ENCODE results near the gene ZBTB12. TPM values are rescaled to one million over a fixed set of nuclear protein-coding genes. Genes with fewer than 3 reads are reported as not detected.

The ZBTB12 gene
- total RNA-seq, 2 experiments from 2014 or later, result 0.28 to 0.33 TPM

DNA sequence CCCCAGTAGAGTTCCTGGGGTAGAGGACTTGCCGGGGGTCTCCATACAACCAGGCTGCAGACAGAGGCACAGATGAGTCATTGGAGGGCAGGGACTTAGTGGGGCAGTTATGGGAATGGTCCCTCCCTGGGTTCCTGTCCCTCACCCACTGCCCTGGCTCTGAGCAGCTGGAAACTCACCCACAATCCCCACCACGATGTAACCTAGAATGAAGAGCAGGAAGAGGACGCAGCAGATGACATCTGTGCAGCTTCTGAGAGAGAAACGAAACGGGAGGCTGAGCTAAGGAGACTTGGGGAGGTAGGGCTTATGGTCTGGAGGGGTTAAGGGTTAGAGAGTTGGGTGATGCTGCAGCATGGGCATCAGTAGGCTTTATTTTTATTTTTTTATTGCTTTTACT lies 26.0 kb downstream of the ZBTB12 start:
- H3K9me3 ChIP-seq (ENCODE audit: control insufficient read depth in 1 of 2, insufficient read depth in 1 of 2, low read length in 2 of 2), result no peaks in the 10 kb centered on the region
- intact Hi-C loops (cut with DNase I, micrococcal nuclease), result no loop called here
- no peaks in the 10 kb centered on the region for H3K27me3 Mint-ChIP-seq
- DNase-seq (no peak), ATAC-seq (ENCODE audit: poor library complexity) (no peak)
- no peak overlapping the region for H3K4me3 ChIP-seq (ENCODE audit: low read length)
- H3K36me3 ChIP-seq (ENCODE audit: insufficient read depth, low read length), result peaks cover 14% of the 10 kb centered on the region
- H3K27me3 ChIP-seq (ENCODE audit: control insufficient read depth in 1 of 2, insufficient read depth in 2 of 2, low read length in 2 of 2), result no peaks in the 10 kb centered on the region
- no peak for TF ChIP-seq CTCF (IDR thresholded peaks at IDR 0.05)
- no peaks in the 10 kb centered on the region for H3K4me1 Mint-ChIP-seq (ENCODE audit: low read depth)
- peaks cover 5% of the 10 kb centered on the region for H3K4me1 ChIP-seq (ENCODE audit: insufficient read depth, low read length)
- no peak overlapping the region for H3K27ac Mint-ChIP-seq
- ChIA-PET POLR2A (no interaction called here), CTCF (no interaction called here)
- no peaks in the 10 kb centered on the region for H3K9me3 Mint-ChIP-seq
- no peak overlapping the region for H3K4me3 Mint-ChIP-seq
- peaks cover 12% of the 10 kb centered on the region for H3K36me3 Mint-ChIP-seq (ENCODE audit: low read depth)
- no peak overlapping the region for H3K27ac ChIP-seq (ENCODE audit: low read depth in 1 of 2, low read length in 2 of 2)

GRCh38 chr6:31874836-31875572 lies 26.9 kb downstream of the ZBTB12 start:
- H3K9me3 Mint-ChIP-seq, result no peaks in the 10 kb centered on the region
- peaks cover 6% of the 10 kb centered on the region for H3K36me3 ChIP-seq (ENCODE audit: insufficient read depth, low read length)
- no peak overlapping the region for H3K27ac ChIP-seq (ENCODE audit: low read depth in 1 of 2, low read length in 2 of 2)
- ChIA-PET CTCF (no interaction called here), POLR2A (no interaction called here)
- H3K36me3 Mint-ChIP-seq (ENCODE audit: low read depth), result peaks cover 5% of the 10 kb centered on the region
- no peaks in the 10 kb centered on the region for H3K9me3 ChIP-seq (ENCODE audit: control insufficient read depth in 1 of 2, insufficient read depth in 1 of 2, low read length in 2 of 2)
- H3K27me3 Mint-ChIP-seq, result no peaks in the 10 kb centered on the region
- H3K27ac Mint-ChIP-seq, result no peak overlapping the region
- H3K27me3 ChIP-seq (ENCODE audit: control insufficient read depth in 1 of 2, insufficient read depth in 2 of 2, low read length in 2 of 2), result no peaks in the 10 kb centered on the region
- intact Hi-C loops (cut with DNase I, micrococcal nuclease), result no loop called here
- peaks cover 5% of the 10 kb centered on the region for H3K4me1 ChIP-seq (ENCODE audit: insufficient read depth, low read length)
- DNase-seq (no peak), ATAC-seq (ENCODE audit: poor library complexity) (no peak)
- H3K4me3 ChIP-seq (ENCODE audit: low read length), result no peak overlapping the region
- H3K4me1 Mint-ChIP-seq (ENCODE audit: low read depth), result no peaks in the 10 kb centered on the region
- TF ChIP-seq CTCF (IDR thresholded peaks at IDR 0.05), result no peak
- H3K4me3 Mint-ChIP-seq, result no peak overlapping the region

GRCh38 chr6:31874084-31874670 lies 27.7 kb downstream of the ZBTB12 start:
- intact Hi-C loops (cut with DNase I, micrococcal nuclease), result no loop called here
- no peak for ATAC-seq (ENCODE audit: poor library complexity)
- no peak for TF ChIP-seq CTCF (IDR thresholded peaks at IDR 0.05)
- Histone ChIP-seq H3K36me3 (ENCODE audit: insufficient read depth, low read length) (no peaks in the 10 kb centered on the region), H3K4me3 (ENCODE audit: low read length) (no peak overlapping the region), H3K9me3 (ENCODE audit: control insufficient read depth in 1 of 2, insufficient read depth in 1 of 2, low read length in 2 of 2) (no peaks in the 10 kb centered on the region), H3K4me1 (ENCODE audit: insufficient read depth, low read length) (peaks cover 5% of the 10 kb centered on the region), H3K27ac (ENCODE audit: low read depth in 1 of 2, low read length in 2 of 2) (no peak overlapping the region), H3K27me3 (ENCODE audit: control insufficient read depth in 1 of 2, insufficient read depth in 2 of 2, low read length in 2 of 2) (no peaks in the 10 kb centered on the region)
- Mint-ChIP-seq H3K27me3 (no peaks in the 10 kb centered on the region), H3K9me3 (no peaks in the 10 kb centered on the region), H3K36me3 (ENCODE audit: low read depth) (no peaks in the 10 kb centered on the region), H3K4me1 (ENCODE audit: low read depth) (no peaks in the 10 kb centered on the region), H3K4me3 (no peak overlapping the region), H3K27ac (no peak overlapping the region)
- POLR2A ChIA-PET, result no interaction called here
- CTCF ChIA-PET, result no interaction called here
- DNase-seq, result no peak

Data from CD4-positive, alpha-beta T cell (primary cell).